Osteoblast (primary cell): Measurements from ENCODE around the gene PRKCA. TPM values are rescaled to one million over a fixed set of nuclear protein-coding genes. Genes with fewer than 3 reads are reported as not detected.
A peak's percentile ranks its signal among the peaks of the same experiment; 100 is the strongest.

Experiments
- DNase-seq: peaks from one replicate; pipeline ENCODE4 v3.0.0; 2011; ENCODE audit warnings: low spot score, mixed read lengths; ENCODE audit not compliant: insufficient read length; ENCODE audit errors: missing footprints
- H2AFZ ChIP-seq: 2 replicates; pipeline ENCODE4 v1.6.0; 2011; ENCODE audit warnings: mild to moderate bottlenecking, low read length
- H3K27ac ChIP-seq: 2 replicates; pipeline ENCODE4 v1.5.1; 2011; ENCODE audit warnings: mild to moderate bottlenecking, low read depth, low read length, moderate library complexity
- H3K27me3 ChIP-seq: 2 replicates; pipeline ENCODE4 v1.6.0; 2012; ENCODE audit warnings: mild to moderate bottlenecking, control low read depth, inconsistent platforms, low read length, moderate library complexity; ENCODE audit not compliant: insufficient read depth
- H3K36me3 ChIP-seq: 2 replicates; pipeline ENCODE4 v1.5.1; 2011; ENCODE audit warnings: mild to moderate bottlenecking, low read length, control low read depth, moderate library complexity; ENCODE audit not compliant: insufficient read depth
- H3K4me1 ChIP-seq: 2 replicates; pipeline ENCODE4 v1.5.1; 2011; ENCODE audit warnings: mild to moderate bottlenecking, low read length, control low read depth, moderate library complexity; ENCODE audit not compliant: insufficient read depth
- H3K4me2 ChIP-seq: 2 replicates; pipeline ENCODE4 v1.6.0; 2011; ENCODE audit warnings: mild to moderate bottlenecking, low read length; ENCODE audit not compliant: insufficient read depth
- H3K4me3 ChIP-seq: fragments of 200-600 bp; sonication (generic); 3 replicates; pipeline ENCODE4 v1.5.1; 2012; ENCODE audit warnings: mild to moderate bottlenecking, low read length, inconsistent platforms; ENCODE audit not compliant: insufficient read depth
- H3K79me2 ChIP-seq: 2 replicates; pipeline ENCODE4 v1.6.0; 2012; ENCODE audit warnings: mild to moderate bottlenecking, low read length, control low read depth, inconsistent platforms; ENCODE audit not compliant: insufficient read depth
- H3K9me3 ChIP-seq: 2 replicates; pipeline ENCODE4 v1.5.1; 2011; ENCODE audit warnings: low read depth, low read length, control low read depth
- H4K20me1 ChIP-seq: 2 replicates; pipeline ENCODE4 v1.6.0; 2012; ENCODE audit warnings: mild to moderate bottlenecking, low read length, control low read depth; ENCODE audit not compliant: insufficient read depth
- total RNA-seq: library from RNA; depleted of rRNA; stranded (reverse); fragments of >200 nt; gene quantifications from 2 replicates; pipeline ENCODE4 v1.2.3, GENCODE V29; 2012
- TF ChIP-seq, protein P1 (sequence below): IDR thresholded peaks from 2 replicates; pipeline ENCODE4 v1.5.1; 2011; ENCODE audit warnings: mild to moderate bottlenecking, low read depth, low read length, moderate library complexity; ENCODE audit errors: extremely low read depth

PRKCA gene
- total RNA-seq, 1 donor = 46.0 TPM

DNA sequence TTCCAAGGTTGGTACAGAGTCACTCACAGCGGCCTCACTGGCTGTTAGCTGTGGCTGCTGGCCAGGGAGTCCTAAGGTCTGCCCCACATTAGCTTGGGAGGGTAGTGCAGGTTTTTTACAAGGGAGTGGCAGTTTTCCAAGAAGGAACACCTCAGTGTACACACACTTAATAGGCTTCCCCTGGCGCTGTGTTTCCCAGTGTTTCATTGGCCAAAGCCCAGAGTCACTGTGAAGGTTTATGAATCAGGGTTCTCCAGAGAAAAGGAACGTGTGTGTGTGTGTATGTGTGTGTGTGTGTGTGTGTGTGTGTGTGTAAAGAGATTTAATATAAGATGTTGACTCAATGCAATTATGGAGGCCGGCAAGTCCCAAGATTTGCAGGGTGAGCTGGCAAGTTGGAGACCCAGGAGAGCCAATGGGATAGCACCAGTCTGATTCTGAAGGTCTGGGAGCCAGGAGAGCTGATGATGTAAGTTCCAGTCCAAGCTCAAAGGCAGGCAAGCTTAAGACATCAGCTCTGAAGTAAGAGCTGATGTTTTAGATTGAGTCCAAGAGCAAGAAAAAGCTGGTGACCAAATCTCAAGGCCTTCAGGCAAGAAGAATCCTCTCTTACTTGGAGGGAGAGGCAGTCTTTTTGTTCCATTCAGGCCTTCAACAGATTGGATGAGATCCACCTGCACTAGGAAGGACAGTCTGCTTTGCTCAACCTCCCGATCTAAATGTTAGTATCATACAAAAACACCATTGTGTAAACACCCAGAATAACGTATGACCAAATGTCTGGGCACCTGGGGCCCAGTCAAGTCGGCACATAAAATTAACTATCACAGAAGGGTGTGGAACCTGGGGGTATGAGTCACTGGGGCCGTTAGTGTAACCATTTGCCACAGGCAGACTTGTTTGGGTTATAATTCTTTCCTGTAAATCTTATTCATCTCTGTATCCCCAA, 206.8 kb downstream of the PRKCA start:
- Histone ChIP-seq H3K27me3 (no peaks in the 10 kb centered on the region), H3K4me3 (peak overlapping the region; percentile 1), H3K27ac (peak overlapping the region; percentile 89), H3K4me1 (peaks cover 47% of the 10 kb centered on the region), H4K20me1 (no peaks in the 10 kb centered on the region), H3K79me2 (peaks cover 65% of the 10 kb centered on the region), H3K4me2 (peak overlapping the region; percentile 49), H3K9me3 (no peaks in the 10 kb centered on the region), H3K36me3 (no peaks in the 10 kb centered on the region), H2AFZ (peak overlapping the region; percentile 39)
- TF ChIP-seq, protein P1, sequence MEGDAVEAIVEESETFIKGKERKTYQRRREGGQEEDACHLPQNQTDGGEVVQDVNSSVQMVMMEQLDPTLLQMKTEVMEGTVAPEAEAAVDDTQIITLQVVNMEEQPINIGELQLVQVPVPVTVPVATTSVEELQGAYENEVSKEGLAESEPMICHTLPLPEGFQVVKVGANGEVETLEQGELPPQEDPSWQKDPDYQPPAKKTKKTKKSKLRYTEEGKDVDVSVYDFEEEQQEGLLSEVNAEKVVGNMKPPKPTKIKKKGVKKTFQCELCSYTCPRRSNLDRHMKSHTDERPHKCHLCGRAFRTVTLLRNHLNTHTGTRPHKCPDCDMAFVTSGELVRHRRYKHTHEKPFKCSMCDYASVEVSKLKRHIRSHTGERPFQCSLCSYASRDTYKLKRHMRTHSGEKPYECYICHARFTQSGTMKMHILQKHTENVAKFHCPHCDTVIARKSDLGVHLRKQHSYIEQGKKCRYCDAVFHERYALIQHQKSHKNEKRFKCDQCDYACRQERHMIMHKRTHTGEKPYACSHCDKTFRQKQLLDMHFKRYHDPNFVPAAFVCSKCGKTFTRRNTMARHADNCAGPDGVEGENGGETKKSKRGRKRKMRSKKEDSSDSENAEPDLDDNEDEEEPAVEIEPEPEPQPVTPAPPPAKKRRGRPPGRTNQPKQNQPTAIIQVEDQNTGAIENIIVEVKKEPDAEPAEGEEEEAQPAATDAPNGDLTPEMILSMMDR = no peak
- peak; percentile 84 for DNase-seq

- H3K4me2 ChIP-seq = peak overlapping the region; percentile 46
- no peak for DNase-seq
- H3K79me2 ChIP-seq = peaks cover 62% of the 10 kb centered on the region
- peak overlapping the region; percentile 4 for H3K4me3 ChIP-seq
- H2AFZ ChIP-seq = no peak overlapping the region
- H3K27ac ChIP-seq = peak overlapping the region; percentile 89
- peaks cover 52% of the 10 kb centered on the region for H3K4me1 ChIP-seq
- TF ChIP-seq, protein P1 = no peak
- H3K27me3 ChIP-seq = no peaks in the 10 kb centered on the region
- H3K36me3 ChIP-seq = no peaks in the 10 kb centered on the region
- no peaks in the 10 kb centered on the region for H4K20me1 ChIP-seq
- H3K9me3 ChIP-seq = no peaks in the 10 kb centered on the region
These were observed 207.5 kb downstream of the PRKCA start for GRCh38 chr17:66509926-66510325.

DNA sequence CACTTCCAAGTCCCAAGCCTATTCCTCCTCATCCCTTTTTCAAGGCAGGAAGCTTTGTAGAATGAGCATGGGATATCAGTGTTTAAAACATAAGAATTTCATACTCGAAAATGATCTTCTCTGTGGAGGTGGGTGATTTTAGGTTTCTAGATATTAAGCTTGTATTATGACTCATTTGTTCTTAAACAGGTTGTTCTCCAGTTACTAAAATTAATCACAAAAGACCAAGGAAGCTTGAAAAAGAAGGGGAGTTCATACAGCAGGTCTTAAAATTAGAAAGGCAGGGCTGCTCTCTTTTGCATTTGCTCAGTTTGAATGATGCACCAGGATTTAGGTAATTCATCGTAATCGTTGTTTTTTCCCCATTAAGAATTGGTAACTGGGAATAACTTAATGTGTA, 208.7 kb downstream of the PRKCA start:
- peaks cover 59% of the 10 kb centered on the region for H3K79me2 ChIP-seq
- TF ChIP-seq, protein P1 = no peak
- H3K36me3 ChIP-seq = peaks cover 3% of the 10 kb centered on the region
- no peaks in the 10 kb centered on the region for H4K20me1 ChIP-seq
- DNase-seq = no peak
- H3K4me1 ChIP-seq = peaks cover 52% of the 10 kb centered on the region
- no peak overlapping the region for H3K4me3 ChIP-seq
- no peak overlapping the region for H3K4me2 ChIP-seq
- H2AFZ ChIP-seq = no peak overlapping the region
- no peaks in the 10 kb centered on the region for H3K9me3 ChIP-seq
- H3K27me3 ChIP-seq = no peaks in the 10 kb centered on the region
- H3K27ac ChIP-seq = no peak overlapping the region

DNA sequence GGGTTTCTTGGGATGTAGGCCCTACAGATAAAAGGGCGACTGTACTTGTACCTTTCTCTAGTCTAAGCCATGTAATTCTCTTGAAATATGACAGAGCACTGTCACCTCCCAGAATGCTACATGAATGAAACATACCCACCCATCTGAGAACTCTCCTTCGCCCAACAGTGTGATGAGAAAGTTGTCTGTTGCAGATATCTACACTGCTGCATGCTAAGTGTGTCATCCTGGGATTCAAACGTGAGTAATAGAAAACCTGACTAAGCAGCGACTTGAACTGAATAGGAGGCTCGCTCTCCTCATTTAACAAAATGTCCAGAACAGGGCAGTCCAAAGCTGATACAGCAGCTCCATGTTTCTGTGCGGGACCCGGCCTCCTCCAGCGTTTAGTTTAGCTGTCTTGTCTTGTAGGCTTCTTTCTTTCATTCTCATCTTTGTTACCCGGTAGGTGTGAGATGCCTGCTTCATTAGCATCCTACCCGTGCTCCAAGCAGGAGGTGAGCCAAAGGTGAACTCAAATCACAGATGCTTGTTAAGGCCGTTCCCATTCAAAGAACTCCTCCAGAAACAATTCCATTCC, 211.9 kb downstream of the PRKCA start:
- DNase-seq = peak; percentile 71
- H3K4me2 ChIP-seq = no peak overlapping the region
- no peaks in the 10 kb centered on the region for H3K27me3 ChIP-seq
- peaks cover 2% of the 10 kb centered on the region for H4K20me1 ChIP-seq
- TF ChIP-seq, protein P1 = no peak
- H3K4me3 ChIP-seq = no peak overlapping the region
- H3K36me3 ChIP-seq = peaks cover 3% of the 10 kb centered on the region
- H3K4me1 ChIP-seq = peaks cover 21% of the 10 kb centered on the region
- H3K9me3 ChIP-seq = no peaks in the 10 kb centered on the region
- peaks cover 71% of the 10 kb centered on the region for H3K79me2 ChIP-seq
- no peak overlapping the region for H2AFZ ChIP-seq
- H3K27ac ChIP-seq = peak overlapping the region; percentile 60
